A549 (cell line): ENCODE results near the gene CCDC134.

Experiments used
- POLR2A ChIP-seq: IDR thresholded peaks from 2 replicates; pipeline ENCODE4 v1.6.1; 2012; ENCODE audit warnings: mild to moderate bottlenecking, low read length
- RAD21 ChIP-seq, 2 experiments: fragments of >200 bp in 1 of 2; sonication (Bioruptor Twin) in 1 of 2; formaldehyde crosslinking in 1 of 2; IDR thresholded peaks in 1 of 2; conservative IDR thresholded peaks in 1 of 2; 2 replicates in 1 of 2; 3 replicates in 1 of 2; pipeline ENCODE4 v1.6.1; 2012 to 2018; ENCODE audit warnings: inconsistent platforms in 1 of 2
- TF ChIP-seq, protein P1 (sequence below): fragments of >200 bp; sonication (Bioruptor Twin); formaldehyde crosslinking; IDR thresholded peaks from 3 replicates; pipeline ENCODE4 v1.5.1; 2016

DNA sequence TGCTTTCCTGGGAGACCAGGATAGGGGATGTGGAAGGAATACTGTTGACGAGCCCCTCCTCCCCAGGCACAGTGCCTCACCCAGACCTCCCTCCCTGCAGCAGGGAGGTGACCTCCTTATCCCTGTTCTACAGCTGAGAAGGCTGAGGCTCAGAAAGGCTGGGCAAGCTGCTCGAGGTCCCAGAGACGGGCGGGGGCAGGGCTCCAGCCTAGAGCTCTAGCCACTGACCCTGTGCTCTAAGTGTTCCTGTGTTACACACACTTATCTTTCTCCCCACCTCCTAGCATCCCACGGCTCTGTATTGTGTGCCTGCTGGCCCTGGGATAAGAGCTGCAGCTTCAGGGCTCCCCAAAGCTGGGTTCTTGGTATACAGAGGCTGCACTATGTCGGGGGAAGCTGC lies 7.9 kb downstream of the CCDC134 start:
- TF ChIP-seq POLR2A (no peak), RAD21 (conservative IDR thresholded peaks at IDR 0.05 in 1 of 2, IDR thresholded peaks at IDR 0.05 in 1 of 2) (no peak)
- TF ChIP-seq, protein P1, sequence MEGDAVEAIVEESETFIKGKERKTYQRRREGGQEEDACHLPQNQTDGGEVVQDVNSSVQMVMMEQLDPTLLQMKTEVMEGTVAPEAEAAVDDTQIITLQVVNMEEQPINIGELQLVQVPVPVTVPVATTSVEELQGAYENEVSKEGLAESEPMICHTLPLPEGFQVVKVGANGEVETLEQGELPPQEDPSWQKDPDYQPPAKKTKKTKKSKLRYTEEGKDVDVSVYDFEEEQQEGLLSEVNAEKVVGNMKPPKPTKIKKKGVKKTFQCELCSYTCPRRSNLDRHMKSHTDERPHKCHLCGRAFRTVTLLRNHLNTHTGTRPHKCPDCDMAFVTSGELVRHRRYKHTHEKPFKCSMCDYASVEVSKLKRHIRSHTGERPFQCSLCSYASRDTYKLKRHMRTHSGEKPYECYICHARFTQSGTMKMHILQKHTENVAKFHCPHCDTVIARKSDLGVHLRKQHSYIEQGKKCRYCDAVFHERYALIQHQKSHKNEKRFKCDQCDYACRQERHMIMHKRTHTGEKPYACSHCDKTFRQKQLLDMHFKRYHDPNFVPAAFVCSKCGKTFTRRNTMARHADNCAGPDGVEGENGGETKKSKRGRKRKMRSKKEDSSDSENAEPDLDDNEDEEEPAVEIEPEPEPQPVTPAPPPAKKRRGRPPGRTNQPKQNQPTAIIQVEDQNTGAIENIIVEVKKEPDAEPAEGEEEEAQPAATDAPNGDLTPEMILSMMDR, result no peak
